SK-N-SH (cell line): ENCODE data around the gene BORA. TPM values are rescaled to one million over a fixed set of nuclear protein-coding genes. Genes with fewer than 3 reads are reported as not detected.

Experiments
- CTCF ChIA-PET: fragments of 300-600, 350-600 bp; formaldehyde crosslinking; extraction: SDS; loops from one replicate; lab custom pipeline; 2021; lab: Yijun Ruan, JAX
- POLR2A ChIA-PET: fragments of 350-600 bp; sonication (Branson Sonifier 250); formaldehyde crosslinking; extraction: SDS; loops from one replicate; lab custom pipeline; 2020; ENCODE audit warnings: antibody characterized with exemption, inconsistent platforms; lab: Yijun Ruan, JAX
- DNase-seq: peaks from one replicate; pipeline ENCODE4 v3.0.0; 2012
- H2AFZ ChIP-seq: fragments of 200-600 bp; sonication (generic); 2 replicates; pipeline ENCODE4 v1.8.1; 2016; ENCODE audit warnings: antibody characterized with exemption, mild to moderate bottlenecking, low read depth
- H3F3A ChIP-seq: fragments of 200-600 bp; sonication (generic); replicated peaks from 2 replicates; pipeline ENCODE3; 2016; ENCODE audit warnings: antibody characterized with exemption, mild to moderate bottlenecking; ENCODE audit not compliant: insufficient read depth
- H3K27ac ChIP-seq, 2 experiments: fragments of 200-500 bp in 1 of 2; fragments of 200-600 bp in 1 of 2; sonication (Bioruptor generic) in 1 of 2; sonication (generic), shearing (Covaris generic) in 1 of 2; 2 replicates each; pipeline versions ENCODE4 v1.5.1 to v1.6.1; 2014 to 2016; ENCODE audit warnings: low read depth in 2 of 2, inconsistent platforms in 1 of 2, low read length in 1 of 2, mild to moderate bottlenecking in 1 of 2, mixed read lengths in 1 of 2
- H3K27me3 ChIP-seq: fragments of 200-600 bp; sonication (generic), shearing (Covaris generic); 2 replicates; pipeline ENCODE4 v1.6.1; 2016; ENCODE audit warnings: mixed run types; ENCODE audit not compliant: insufficient read depth
- H3K36me3 ChIP-seq, 2 experiments: fragments of 200-500 bp in 1 of 2; fragments of 200-600 bp in 1 of 2; sonication (Bioruptor generic) in 1 of 2; sonication (generic) in 1 of 2; replicated peaks in 1 of 2; 2 replicates each; pipeline versions ENCODE3 to v1.5.1; 2014 to 2016; ENCODE audit warnings: low read length in 1 of 2, mild to moderate bottlenecking in 1 of 2; ENCODE audit not compliant: insufficient read depth in 2 of 2, control insufficient read depth in 1 of 2
- H3K4me1 ChIP-seq, 2 experiments: fragments of 200-500 bp in 1 of 2; fragments of 200-600 bp in 1 of 2; sonication (Bioruptor generic) in 1 of 2; sonication (generic), shearing (Covaris generic) in 1 of 2; 2 replicates each; pipeline versions ENCODE4 v1.5.1 to v1.6.1; 2014 to 2016; ENCODE audit warnings: low read depth in 1 of 2, low read length in 1 of 2, mixed run types in 1 of 2; ENCODE audit not compliant: insufficient read depth in 2 of 2, control insufficient read depth in 1 of 2
- H3K4me2 ChIP-seq: fragments of 200-600 bp; sonication (generic), shearing (Covaris generic); 2 replicates; pipeline ENCODE4 v1.6.1; 2017; ENCODE audit warnings: mixed run types
- H3K4me3 ChIP-seq, 2 experiments: fragments of 200-500 bp in 1 of 2; fragments of 200-600 bp in 1 of 2; sonication (Bioruptor generic) in 1 of 2; sonication (generic), shearing (Covaris generic) in 1 of 2; 2 replicates each; pipeline versions ENCODE4 v1.5.1 to v1.8.1; 2014 to 2016; ENCODE audit warnings: low read depth in 2 of 2, inconsistent platforms in 1 of 2, low read length in 1 of 2, mild to moderate bottlenecking in 1 of 2, mixed read lengths in 1 of 2, moderate library complexity in 1 of 2
- H3K79me2 ChIP-seq: fragments of 200-600 bp; sonication (generic); 2 replicates; pipeline ENCODE4 v1.8.1; 2017; ENCODE audit warnings: mild to moderate bottlenecking; ENCODE audit not compliant: insufficient read depth
- H3K9ac ChIP-seq: fragments of 200-600 bp; sonication (generic); 2 replicates; pipeline ENCODE4 v1.6.1; 2017; ENCODE audit warnings: mixed run types
- H3K9me2 ChIP-seq: fragments of 200-600 bp; sonication (generic); 2 replicates; pipeline ENCODE4 v1.6.1; 2017; ENCODE audit warnings: mixed run types
- H3K9me3 ChIP-seq: fragments of 200-600 bp; sonication (generic); 2 replicates; pipeline ENCODE4 v1.6.1; 2017; ENCODE audit warnings: mixed run types, mild to moderate bottlenecking, moderate library complexity
- H4K20me1 ChIP-seq: fragments of 200-600 bp; sonication (generic); 2 replicates; pipeline ENCODE4 v1.6.1; 2017; ENCODE audit warnings: mild to moderate bottlenecking, mixed run types; ENCODE audit not compliant: insufficient read depth
- CHD2 ChIP-seq: fragments of 150-350 bp; IDR thresholded peaks from 2 replicates; pipeline ENCODE4 v1.6.1; 2018; ENCODE audit warnings: low read length; ENCODE audit not compliant: partially characterized antibody
- EP300 ChIP-seq, 2 experiments: IDR thresholded peaks; 2 replicates each; pipeline versions ENCODE4 v1.4.0 to v1.6.1; 2012; ENCODE audit warnings: borderline replicate concordance in 1 of 2, low read depth in 1 of 2, low read length in 1 of 2
- EZH2phosphoT487 ChIP-seq: fragments of 200-600 bp; sonication (generic); IDR thresholded peaks from 2 replicates; pipeline ENCODE4 v1.6.1; 2017; ENCODE audit warnings: low read depth, mixed run types, mild to moderate bottlenecking, antibody characterized with exemption, moderate library complexity, borderline replicate concordance
- FOXJ3 ChIP-seq: sonication (generic); formaldehyde crosslinking; IDR thresholded peaks from 2 replicates; pipeline ENCODE4 v1.5.1; 2020; ENCODE audit warnings: mild to moderate bottlenecking, missing genetic modification reagents
- GABPA ChIP-seq: IDR thresholded peaks from 2 replicates; pipeline ENCODE4 v1.4.0; 2012; ENCODE audit warnings: low read depth, mild to moderate bottlenecking
- RAD21 ChIP-seq: IDR thresholded peaks from 2 replicates; pipeline ENCODE4 v1.6.1; 2012; ENCODE audit warnings: mild to moderate bottlenecking, low read length
- RCOR1 ChIP-seq: fragments of 150-350 bp; IDR thresholded peaks from 2 replicates; pipeline ENCODE4 v1.6.1; 2017; ENCODE audit warnings: antibody characterized with exemption, low read length
- REST ChIP-seq: IDR thresholded peaks from 2 replicates; pipeline ENCODE4 v1.6.1; 2012; ENCODE audit warnings: mild to moderate bottlenecking, low read depth, low read length, moderate library complexity
- RXRA ChIP-seq: IDR thresholded peaks from 2 replicates; pipeline ENCODE4 v1.4.0; 2012; ENCODE audit warnings: low read depth, mild to moderate bottlenecking, borderline replicate concordance
- SIN3A ChIP-seq: IDR thresholded peaks from 2 replicates; pipeline ENCODE4 v1.6.1; 2012; ENCODE audit warnings: low read depth, mild to moderate bottlenecking, low read length, moderate library complexity, borderline replicate concordance
- SMC3 ChIP-seq: IDR thresholded peaks from 2 replicates; pipeline ENCODE4 v1.6.1; 2012; ENCODE audit warnings: low read depth, low read length, improper control_type of control experiment
- TAF1 ChIP-seq: IDR thresholded peaks from 2 replicates; pipeline ENCODE4 v1.6.1; 2012; ENCODE audit warnings: low read depth, mild to moderate bottlenecking, low read length, moderate library complexity, borderline replicate concordance
- TCF12 ChIP-seq: IDR thresholded peaks from 2 replicates; pipeline ENCODE4 v1.4.0; 2012
- YY1 ChIP-seq: IDR thresholded peaks from 2 replicates; pipeline ENCODE4 v1.4.0; 2012; ENCODE audit warnings: low read depth, mild to moderate bottlenecking
- WGBS: methylation state at CpG from one replicate; pipeline ENCODE4 v1.1.6; 2017; ENCODE audit warnings: low lambda C conversion rate; 5-methylcytosine and 5-hydroxymethylcytosine counted together
- polyA plus RNA-seq, 3 experiments: library from polyadenylated mRNA; depleted of rRNA; stranded (reverse); fragments of >200 nt; gene quantifications; 2 replicates each; pipeline ENCODE4 v1.2.3, GENCODE V29; 2012
- TF ChIP-seq, protein P1 (sequence below): fragments of 200-600 bp; sonication (generic); IDR thresholded peaks from 2 replicates; pipeline ENCODE4 v1.6.1; 2017; ENCODE audit warnings: antibody characterized with exemption, mild to moderate bottlenecking, moderate library complexity
- TF ChIP-seq, protein P2 (sequence below): fragments of 150-350 bp; IDR thresholded peaks from 2 replicates; pipeline ENCODE4 v1.6.1; 2017; ENCODE audit warnings: antibody characterized with exemption, low read length, low read depth, borderline replicate concordance
- TF ChIP-seq, protein P3 (sequence below): IDR thresholded peaks from 2 replicates; pipeline ENCODE4; 2012
- TF ChIP-seq, protein P4 (sequence below): IDR thresholded peaks from 2 replicates; pipeline ENCODE4 v1.4.0; 2012; ENCODE audit warnings: low read depth
- TF ChIP-seq, protein P5 (sequence below): IDR thresholded peaks from 2 replicates; pipeline ENCODE4 v1.4.0; 2012; ENCODE audit warnings: low read depth, borderline replicate concordance

Gene BORA
- polyA plus RNA-seq, 1 of the 3 experiments (the other 2 are of a cell fraction) = 1.4 TPM

DNA sequence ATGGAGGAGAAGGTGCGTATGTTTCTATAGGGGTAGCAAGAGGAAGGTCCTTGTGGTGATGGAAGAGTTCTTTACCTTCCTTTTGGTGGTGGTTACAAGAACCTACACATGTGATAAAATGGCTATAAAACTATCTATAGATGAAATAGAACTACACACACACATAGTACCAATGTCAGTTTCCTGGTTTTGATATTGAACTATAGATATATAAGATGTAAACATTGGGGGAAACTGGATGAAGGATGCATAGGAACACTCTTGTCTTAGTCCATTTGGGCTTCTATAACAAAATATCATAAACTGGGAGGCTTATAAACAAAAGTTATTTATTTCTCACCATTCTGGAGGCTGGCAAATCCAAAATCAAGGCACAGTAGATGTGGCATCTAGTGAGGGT, 47.4 kb upstream of the BORA start:
- DNase-seq = no peak
- ChIA-PET POLR2A (no interaction called here), CTCF (no interaction called here)

DNA sequence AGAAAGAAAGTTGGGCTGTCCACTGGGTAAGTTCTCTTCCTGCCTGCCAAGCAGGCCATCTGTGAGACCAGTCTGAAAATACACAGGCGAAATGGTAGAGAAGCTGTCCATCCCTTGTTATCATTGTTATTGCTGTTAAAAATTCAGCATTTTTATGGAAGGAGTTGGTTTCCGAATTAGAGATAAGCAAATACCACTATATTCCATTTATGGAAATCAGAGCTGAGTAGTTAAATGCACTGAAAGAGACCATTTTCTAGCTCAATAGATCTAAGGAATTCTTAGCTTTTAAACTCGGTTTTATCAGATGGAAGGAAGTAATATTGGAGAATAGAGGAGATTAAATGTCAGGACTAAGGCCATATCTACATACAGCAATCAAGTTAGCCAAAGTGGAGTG, 41.0 kb upstream of the BORA start:
- H2AFZ ChIP-seq = no peak overlapping the region
- ChIA-PET CTCF (interaction anchor here (1.3 kb wide), 1 partner anchor 10 kb away, joined by 5 read pairs; no protein-coding TSS in a partner anchor), POLR2A (no interaction called here)
- H3K9me2 ChIP-seq = no peaks in the 10 kb centered on the region
- H3K27ac ChIP-seq = no peak overlapping the region
- 35% methylated on average over 3 of the region's 3 CpGs for WGBS
- H4K20me1 ChIP-seq = no peaks in the 10 kb centered on the region
- H3K4me1 ChIP-seq = no peaks in the 10 kb centered on the region
- H3F3A ChIP-seq = no peaks in the 10 kb centered on the region
- H3K4me2 ChIP-seq = no peak overlapping the region
- no peaks in the 10 kb centered on the region for H3K9me3 ChIP-seq
- no peaks in the 10 kb centered on the region for H3K27me3 ChIP-seq
- no peak overlapping the region for H3K9ac ChIP-seq
- no peak for DNase-seq
- H3K79me2 ChIP-seq = no peaks in the 10 kb centered on the region
- no peak overlapping the region for H3K4me3 ChIP-seq
- no peaks in the 10 kb centered on the region for H3K36me3 ChIP-seq
- no peak for TF ChIP-seq RCOR1
- no peak for TF ChIP-seq RXRA
- no peak for TF ChIP-seq EP300 (IDR thresholded peaks at IDR 0.05; ENCODE audit: borderline replicate concordance in 1 of 2, low read depth in 1 of 2, low read length in 1 of 2)
- no peak for TF ChIP-seq RAD21
- no peak for TF ChIP-seq REST
- no peak for TF ChIP-seq FOXJ3 (CRISPR knock-in tag)
- TF ChIP-seq, protein P1, sequence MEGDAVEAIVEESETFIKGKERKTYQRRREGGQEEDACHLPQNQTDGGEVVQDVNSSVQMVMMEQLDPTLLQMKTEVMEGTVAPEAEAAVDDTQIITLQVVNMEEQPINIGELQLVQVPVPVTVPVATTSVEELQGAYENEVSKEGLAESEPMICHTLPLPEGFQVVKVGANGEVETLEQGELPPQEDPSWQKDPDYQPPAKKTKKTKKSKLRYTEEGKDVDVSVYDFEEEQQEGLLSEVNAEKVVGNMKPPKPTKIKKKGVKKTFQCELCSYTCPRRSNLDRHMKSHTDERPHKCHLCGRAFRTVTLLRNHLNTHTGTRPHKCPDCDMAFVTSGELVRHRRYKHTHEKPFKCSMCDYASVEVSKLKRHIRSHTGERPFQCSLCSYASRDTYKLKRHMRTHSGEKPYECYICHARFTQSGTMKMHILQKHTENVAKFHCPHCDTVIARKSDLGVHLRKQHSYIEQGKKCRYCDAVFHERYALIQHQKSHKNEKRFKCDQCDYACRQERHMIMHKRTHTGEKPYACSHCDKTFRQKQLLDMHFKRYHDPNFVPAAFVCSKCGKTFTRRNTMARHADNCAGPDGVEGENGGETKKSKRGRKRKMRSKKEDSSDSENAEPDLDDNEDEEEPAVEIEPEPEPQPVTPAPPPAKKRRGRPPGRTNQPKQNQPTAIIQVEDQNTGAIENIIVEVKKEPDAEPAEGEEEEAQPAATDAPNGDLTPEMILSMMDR = no peak
- TF ChIP-seq TAF1 = no peak
- TF ChIP-seq, protein P2, sequence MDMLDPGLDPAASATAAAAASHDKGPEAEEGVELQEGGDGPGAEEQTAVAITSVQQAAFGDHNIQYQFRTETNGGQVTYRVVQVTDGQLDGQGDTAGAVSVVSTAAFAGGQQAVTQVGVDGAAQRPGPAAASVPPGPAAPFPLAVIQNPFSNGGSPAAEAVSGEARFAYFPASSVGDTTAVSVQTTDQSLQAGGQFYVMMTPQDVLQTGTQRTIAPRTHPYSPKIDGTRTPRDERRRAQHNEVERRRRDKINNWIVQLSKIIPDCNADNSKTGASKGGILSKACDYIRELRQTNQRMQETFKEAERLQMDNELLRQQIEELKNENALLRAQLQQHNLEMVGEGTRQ = no peak

More for the DNA sequence above, 47.4 kb upstream of the BORA start:
- TF ChIP-seq EZH2phosphoT487 = no peak
- no peak for TF ChIP-seq TAF1
- no peak for TF ChIP-seq SMC3
- no peak for TF ChIP-seq TCF12
- no peak for TF ChIP-seq RAD21
- TF ChIP-seq GABPA = no peak
- TF ChIP-seq, protein P3, sequence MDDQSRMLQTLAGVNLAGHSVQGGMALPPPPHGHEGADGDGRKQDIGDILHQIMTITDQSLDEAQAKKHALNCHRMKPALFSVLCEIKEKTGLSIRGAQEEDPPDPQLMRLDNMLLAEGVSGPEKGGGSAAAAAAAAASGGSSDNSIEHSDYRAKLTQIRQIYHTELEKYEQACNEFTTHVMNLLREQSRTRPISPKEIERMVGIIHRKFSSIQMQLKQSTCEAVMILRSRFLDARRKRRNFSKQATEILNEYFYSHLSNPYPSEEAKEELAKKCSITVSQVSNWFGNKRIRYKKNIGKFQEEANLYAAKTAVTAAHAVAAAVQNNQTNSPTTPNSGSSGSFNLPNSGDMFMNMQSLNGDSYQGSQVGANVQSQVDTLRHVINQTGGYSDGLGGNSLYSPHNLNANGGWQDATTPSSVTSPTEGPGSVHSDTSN = no peak
- TF ChIP-seq, protein P4, sequence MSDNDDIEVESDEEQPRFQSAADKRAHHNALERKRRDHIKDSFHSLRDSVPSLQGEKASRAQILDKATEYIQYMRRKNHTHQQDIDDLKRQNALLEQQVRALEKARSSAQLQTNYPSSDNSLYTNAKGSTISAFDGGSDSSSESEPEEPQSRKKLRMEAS = no peak
- no peak for TF ChIP-seq YY1
- no peak for TF ChIP-seq CHD2
- TF ChIP-seq, protein P5, sequence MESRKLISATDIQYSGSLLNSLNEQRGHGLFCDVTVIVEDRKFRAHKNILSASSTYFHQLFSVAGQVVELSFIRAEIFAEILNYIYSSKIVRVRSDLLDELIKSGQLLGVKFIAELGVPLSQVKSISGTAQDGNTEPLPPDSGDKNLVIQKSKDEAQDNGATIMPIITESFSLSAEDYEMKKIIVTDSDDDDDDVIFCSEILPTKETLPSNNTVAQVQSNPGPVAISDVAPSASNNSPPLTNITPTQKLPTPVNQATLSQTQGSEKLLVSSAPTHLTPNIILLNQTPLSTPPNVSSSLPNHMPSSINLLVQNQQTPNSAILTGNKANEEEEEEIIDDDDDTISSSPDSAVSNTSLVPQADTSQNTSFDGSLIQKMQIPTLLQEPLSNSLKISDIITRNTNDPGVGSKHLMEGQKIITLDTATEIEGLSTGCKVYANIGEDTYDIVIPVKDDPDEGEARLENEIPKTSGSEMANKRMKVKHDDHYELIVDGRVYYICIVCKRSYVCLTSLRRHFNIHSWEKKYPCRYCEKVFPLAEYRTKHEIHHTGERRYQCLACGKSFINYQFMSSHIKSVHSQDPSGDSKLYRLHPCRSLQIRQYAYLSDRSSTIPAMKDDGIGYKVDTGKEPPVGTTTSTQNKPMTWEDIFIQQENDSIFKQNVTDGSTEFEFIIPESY = no peak
- no peak for TF ChIP-seq SIN3A
- Histone ChIP-seq H3K27ac (no peak overlapping the region), H3K4me1 (peaks cover 9 to 10% of the 10 kb centered on the region in 2 experiments; a peak in 2 of 4 replicates), H3K27me3 (no peaks in the 10 kb centered on the region), H4K20me1 (no peaks in the 10 kb centered on the region), H3F3A (no peaks in the 10 kb centered on the region), H3K9ac (no peak overlapping the region), H3K36me3 (no peaks in the 10 kb centered on the region), H3K79me2 (no peaks in the 10 kb centered on the region), H3K4me3 (no peak overlapping the region), H3K4me2 (no peak overlapping the region), H2AFZ (no peak overlapping the region), H3K9me2 (no peaks in the 10 kb centered on the region), H3K9me3 (no peaks in the 10 kb centered on the region)
- WGBS = 73% methylated on average over 1 of the region's 1 CpG
